Bronchial epithelial cell (primary cell): ENCODE measurements around the gene RHPN2. TPM values are rescaled to one million over a fixed set of nuclear protein-coding genes. Genes with fewer than 3 reads are reported as not detected.
"Not testable (repeated sequence)": the region's sequence is repeated elsewhere in the genome, so short reads cannot be mapped to it uniquely, and the experiment has no call there.

Experiments
- DNase-seq: peaks from one replicate; pipeline ENCODE4 v3.0.0-alpha.2; 2010; ENCODE audit warnings: low read depth
- FAIRE-seq: peaks from 2 replicates; lab custom pipeline; 2011; peaks lifted over from hg19 to GRCh38; lab: Jason Lieb, UNC
- H3K27me3 ChIP-seq: 2 replicates; pipeline ENCODE4 v1.5.1; 2011; ENCODE audit warnings: low read length; ENCODE audit not compliant: control insufficient read depth, insufficient read depth
- H3K36me3 ChIP-seq: 2 replicates; pipeline ENCODE4 v1.5.1; 2011; ENCODE audit warnings: low read length; ENCODE audit not compliant: control insufficient read depth, insufficient read depth
- H3K4me3 ChIP-seq: 2 replicates; pipeline ENCODE4 v1.5.1; 2011; ENCODE audit warnings: mild to moderate bottlenecking, low read depth, low read length, control low read depth
- CTCF ChIP-seq: IDR thresholded peaks from 2 replicates; pipeline ENCODE4 v1.5.1; 2011; ENCODE audit warnings: mild to moderate bottlenecking, moderate library complexity, low read length, control low read depth, inconsistent platforms; ENCODE audit not compliant: insufficient read depth, severe bottlenecking
- total RNA-seq: library from RNA; depleted of rRNA; stranded (reverse); fragments of >200 nt; gene quantifications from 2 replicates; pipeline ENCODE4 v1.2.1, GENCODE V29; 2014

RHPN2 gene
- total RNA-seq, 1 donor from 2014 or later = 22.1 TPM

GRCh38 chr19:33039815-33040214 is 24.9 kb downstream of the RHPN2 start:
- DNase-seq (no peak), FAIRE-seq (no peak)
- Histone ChIP-seq H3K36me3 (peaks cover 3% of the 10 kb centered on the region), H3K4me3 (no peak overlapping the region), H3K27me3 (no peaks in the 10 kb centered on the region)
- TF ChIP-seq CTCF = no peak

GRCh38 chr19:33039108-33039599 is 25.5 kb downstream of the RHPN2 start:
- no peak for TF ChIP-seq CTCF
- no peak for FAIRE-seq
- no peak for DNase-seq
- Histone ChIP-seq H3K27me3 (no peaks in the 10 kb centered on the region), H3K4me3 (no peak overlapping the region), H3K36me3 (peaks cover 3% of the 10 kb centered on the region)

- H3K36me3 ChIP-seq, DNase-seq, FAIRE-seq, H3K4me3 ChIP-seq, H3K27me3 ChIP-seq: not testable (repeated sequence)
Observed at GRCh38 chr19:33037168-33038025, 27.3 kb downstream of the RHPN2 start.

- DNase-seq, H3K36me3 ChIP-seq, H3K4me3 ChIP-seq, H3K27me3 ChIP-seq, FAIRE-seq: not testable (repeated sequence)
Observed at GRCh38 chr19:33036370-33037167, 28.1 kb downstream of the RHPN2 start.

- no peak overlapping the region for H3K4me3 ChIP-seq
- peaks cover 1% of the 10 kb centered on the region for H3K36me3 ChIP-seq
- H3K27me3 ChIP-seq = no peaks in the 10 kb centered on the region
Observed at GRCh38 chr19:33035461-33035860, 29.2 kb downstream of the RHPN2 start.

GRCh38 chr19:33032218-33032781 is 32.4 kb downstream of the RHPN2 start:
- DNase-seq (no peak), FAIRE-seq (no peak)
- H3K27me3 ChIP-seq = no peaks in the 10 kb centered on the region
- H3K36me3 ChIP-seq = no peaks in the 10 kb centered on the region
- TF ChIP-seq CTCF = no peak
- no peak overlapping the region for H3K4me3 ChIP-seq

More at GRCh38 chr19:33035461-33035860, 29.2 kb downstream of the RHPN2 start:
- FAIRE-seq (no peak), DNase-seq (no peak)
- no peak for TF ChIP-seq CTCF
